ENCODE results near the gene CDK15.

CDK15 gene

DNA sequence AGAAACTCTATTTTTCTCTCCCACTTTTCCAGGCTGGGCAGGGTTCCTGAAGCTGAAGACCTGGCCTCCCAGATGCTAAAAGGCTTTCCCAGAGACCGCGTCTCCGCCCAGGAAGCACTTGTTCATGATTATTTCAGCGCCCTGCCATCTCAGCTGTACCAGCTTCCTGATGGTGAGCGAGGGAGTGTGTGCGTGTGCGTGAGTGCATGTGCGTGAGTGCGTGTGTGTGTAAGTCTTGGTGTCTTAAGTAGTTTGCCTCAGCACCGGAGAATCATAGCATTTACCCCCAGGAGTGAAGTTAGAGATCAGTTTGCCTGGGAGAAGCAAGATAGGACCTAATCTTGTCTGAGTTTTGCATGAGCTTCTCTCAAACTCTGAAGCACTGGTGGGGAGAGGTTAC lies 73.7 kb downstream of the CDK15 start:
- DNase-seq: no peak

GRCh38 chr2:201880579-201880978 lies 74.2 kb downstream of the CDK15 start:
- no peak for DNase-seq

- DNase-seq: no peak
Measured at GRCh38 chr2:201880993-201881611, 74.8 kb downstream of the CDK15 start.

- DNase-seq: no peak
Measured at GRCh38 chr2:201881741-201882140, 75.4 kb downstream of the CDK15 start.

DNA sequence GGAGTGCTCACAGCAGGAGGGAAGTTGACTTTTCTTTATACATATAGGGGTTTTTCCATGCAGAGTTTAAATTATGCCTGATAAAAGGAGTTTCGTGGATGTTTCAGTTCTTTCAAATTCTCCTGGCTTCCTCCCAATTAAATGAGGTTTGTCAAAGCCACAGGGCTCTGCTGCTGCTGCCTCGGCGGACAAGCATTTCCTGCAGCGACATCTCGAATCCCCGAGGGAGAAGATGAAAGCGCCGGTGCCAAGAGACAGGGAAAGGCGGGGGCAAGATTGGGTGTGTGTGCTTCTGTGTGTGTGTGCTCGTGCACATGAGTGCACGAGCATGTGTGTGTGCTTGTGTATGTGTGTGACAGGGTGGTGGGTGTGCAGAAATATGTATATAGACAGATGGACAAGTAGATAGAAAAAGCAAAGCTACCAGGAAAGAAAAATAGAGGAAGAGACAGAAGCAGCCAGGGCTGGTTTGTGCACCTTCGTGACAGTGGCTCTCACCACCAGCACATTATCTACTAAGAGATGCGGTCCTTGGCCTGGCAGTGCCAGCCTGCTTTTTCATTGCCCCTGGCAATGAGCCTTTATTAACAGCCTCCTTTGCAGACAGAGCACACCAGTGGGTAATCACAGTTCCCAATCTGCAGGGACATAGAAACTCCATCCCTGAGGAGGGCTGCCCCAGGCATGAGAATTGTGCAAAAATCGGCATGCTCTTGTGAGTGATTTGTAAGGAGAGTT lies 76.2 kb downstream of the CDK15 start:
- no peak for DNase-seq

- DNase-seq: no peak
Measured at GRCh38 chr2:201883606-201884369, 77.5 kb downstream of the CDK15 start.

- DNase-seq: no peak
Measured at GRCh38 chr2:201886504-201886903, 80.2 kb downstream of the CDK15 start.

GRCh38 chr2:201887773-201888425 lies 81.6 kb downstream of the CDK15 start:
- DNase-seq: no peak

- DNase-seq: no peak
Measured at GRCh38 chr2:201888426-201888800, 82.1 kb downstream of the CDK15 start.

DNA sequence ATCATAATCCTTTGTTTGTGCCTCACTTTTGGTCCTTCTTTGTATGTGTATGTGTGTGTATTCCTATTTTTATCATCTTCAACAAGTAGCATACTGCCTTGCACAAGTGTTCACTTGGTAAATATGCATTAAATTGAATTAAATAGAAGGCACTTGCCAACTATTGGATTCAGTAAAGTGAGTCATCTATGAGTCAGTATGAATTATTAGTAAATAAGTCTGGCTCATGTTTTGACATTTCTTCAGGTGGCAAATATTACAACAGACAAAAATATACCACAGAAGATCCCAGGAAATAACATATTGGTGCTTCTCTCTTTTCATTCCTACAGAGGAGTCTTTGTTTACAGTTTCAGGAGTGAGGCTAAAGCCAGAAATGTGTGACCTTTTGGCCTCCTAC lies 84.1 kb downstream of the CDK15 start:
- no peak for DNase-seq

DNA sequence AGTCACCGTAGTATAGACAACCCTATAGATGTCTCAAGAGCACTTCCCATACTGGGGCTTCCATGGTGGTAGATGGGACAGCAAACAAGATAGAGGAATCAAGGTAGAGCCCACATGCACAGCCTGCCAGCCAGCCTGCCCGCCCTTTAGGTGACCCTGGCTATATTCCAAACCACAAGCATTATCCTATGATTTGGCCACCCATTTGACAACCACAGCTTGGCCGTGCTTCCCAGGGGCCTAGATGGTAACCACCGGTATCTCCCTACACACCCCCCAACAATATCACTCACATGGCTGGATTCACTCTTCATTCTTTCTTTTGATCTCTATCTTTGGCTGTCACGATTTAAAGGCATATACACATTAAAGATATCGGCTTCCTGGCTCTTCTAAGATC lies 85.3 kb downstream of the CDK15 start:
- no peak for DNase-seq

- DNase-seq: no peak
Measured at GRCh38 chr2:201892516-201892915, 86.2 kb downstream of the CDK15 start.

- no peak for DNase-seq
Measured at GRCh38 chr2:201900362-201900761, 94.0 kb downstream of the CDK15 start.

GRCh38 chr2:201901786-201902185 lies 95.4 kb downstream of the CDK15 start:
- peak in 2 of 3 donors; percentile 31 to 65 for DNase-seq

DNA sequence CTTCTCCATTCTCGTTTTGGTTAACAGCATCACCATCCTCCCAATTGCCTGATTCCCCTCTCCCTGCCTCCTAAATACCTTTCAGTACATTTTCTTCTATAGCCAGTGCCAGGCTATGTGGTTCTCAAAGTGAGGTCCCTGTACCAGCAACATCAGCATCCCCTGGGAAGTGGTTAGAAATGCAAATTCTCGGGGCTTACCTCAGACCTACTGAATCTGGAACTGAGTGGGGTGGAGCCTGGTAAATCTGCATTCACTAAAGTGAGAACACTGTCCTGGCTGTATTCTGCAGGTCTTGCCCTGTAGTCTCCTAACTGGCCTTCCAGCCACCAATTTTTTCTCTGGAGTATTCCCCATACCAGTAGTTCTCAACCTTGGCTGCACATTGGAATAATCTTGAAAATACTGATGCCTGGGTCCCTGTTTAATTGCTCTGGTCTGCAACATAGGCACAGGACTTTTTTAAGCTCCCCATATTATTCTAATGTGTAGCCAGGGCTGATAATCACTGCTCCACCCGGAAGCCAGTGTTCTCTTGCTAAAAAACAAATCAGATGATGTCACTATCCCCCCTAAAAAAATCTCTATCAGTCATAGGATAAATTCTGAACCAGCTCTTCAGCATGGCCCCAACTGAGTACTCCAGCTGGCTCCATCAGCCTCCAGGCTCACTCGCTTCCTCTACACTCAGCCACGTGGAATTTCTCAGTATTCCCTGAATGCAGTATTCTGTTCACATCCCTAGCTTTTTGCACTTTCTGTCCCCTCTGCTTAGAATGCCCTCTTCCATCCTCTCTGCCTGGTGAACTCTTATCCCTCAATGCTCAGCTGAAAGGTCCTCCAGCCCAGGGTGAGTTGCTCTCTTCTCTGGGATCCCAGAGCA lies 98.4 kb downstream of the CDK15 start:
- DNase-seq: no peak

GRCh38 chr2:201906777-201907562 lies 100.6 kb downstream of the CDK15 start:
- DNase-seq: no peak

DNA sequence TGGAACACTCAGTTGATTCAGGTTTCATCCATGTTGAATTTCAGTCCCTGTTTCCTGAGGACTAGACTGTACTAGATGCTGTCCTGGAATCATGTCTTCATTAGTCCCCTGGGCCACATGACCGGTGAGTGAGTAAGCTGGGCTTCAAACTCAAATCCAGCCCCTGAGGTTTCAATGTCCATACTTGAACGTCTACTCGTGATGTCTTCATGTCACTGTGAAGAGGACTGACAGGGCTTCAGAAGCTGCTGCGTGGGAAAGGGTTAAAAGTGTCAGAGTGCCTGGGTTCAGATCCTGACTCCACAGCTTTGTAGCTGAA lies 101.2 kb downstream of the CDK15 start:
- DNase-seq: no peak

GRCh38 chr2:201908901-201909300 lies 102.6 kb downstream of the CDK15 start:
- no peak for DNase-seq

DNA sequence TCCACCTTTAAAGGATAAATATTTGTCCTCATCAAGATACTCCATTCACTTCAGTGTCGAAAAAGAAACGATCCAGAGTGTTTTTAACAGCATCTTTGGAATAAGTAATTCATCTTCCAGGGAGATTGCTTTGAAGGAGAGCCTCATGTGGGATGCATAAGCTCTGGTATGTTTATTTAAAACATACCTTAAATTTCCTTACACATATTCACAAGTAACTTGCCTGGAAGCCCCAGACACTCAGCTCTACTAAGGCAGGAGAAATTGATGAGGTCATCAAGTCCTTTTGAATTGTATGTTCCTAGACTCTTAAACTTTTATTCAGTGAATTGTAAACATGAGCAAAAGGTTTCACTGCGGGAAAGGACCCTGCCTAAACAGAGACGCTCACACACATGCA lies 103.0 kb downstream of the CDK15 start:
- no peak for DNase-seq

DNA sequence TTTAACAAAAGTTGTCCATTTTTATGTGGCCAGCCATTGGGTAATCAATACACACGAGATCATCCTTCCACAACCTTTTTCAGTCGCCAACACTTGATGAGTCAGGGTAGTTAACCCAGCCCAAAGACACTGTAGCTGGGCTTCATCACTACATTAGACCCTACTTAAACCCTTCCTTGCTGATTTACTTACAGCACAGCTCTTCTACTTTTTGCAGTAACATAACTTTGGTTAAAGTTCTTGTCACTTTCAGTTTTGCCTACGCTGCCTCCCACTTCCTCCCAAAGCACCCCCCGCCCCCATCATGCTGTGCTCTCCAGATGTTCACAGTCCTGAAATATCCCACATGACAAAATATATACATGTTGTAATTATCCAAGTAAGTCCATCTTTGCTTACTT lies 103.6 kb downstream of the CDK15 start:
- DNase-seq: peak; percentile 37 to 75 (median 55)

DNA sequence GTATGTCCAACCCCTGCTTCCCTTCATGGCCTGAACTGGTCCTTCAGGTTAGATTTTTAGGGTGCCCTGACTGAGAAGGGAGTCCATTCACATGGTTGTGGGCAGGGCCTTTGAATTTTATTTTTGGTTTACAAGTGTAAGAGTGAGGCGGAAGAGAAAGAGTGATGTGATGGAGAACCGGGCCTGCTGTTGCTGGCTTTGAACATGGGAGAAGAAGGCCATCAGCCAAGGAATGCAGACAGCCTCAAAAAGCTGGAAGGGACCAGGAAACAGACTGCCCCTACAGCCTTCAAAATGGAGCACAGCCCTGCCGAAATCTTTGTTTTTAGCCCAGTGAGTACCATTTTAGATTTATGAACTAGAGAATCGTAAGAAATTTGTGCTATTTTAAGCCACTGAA lies 105.0 kb downstream of the CDK15 start:
- no peak for DNase-seq

DNA sequence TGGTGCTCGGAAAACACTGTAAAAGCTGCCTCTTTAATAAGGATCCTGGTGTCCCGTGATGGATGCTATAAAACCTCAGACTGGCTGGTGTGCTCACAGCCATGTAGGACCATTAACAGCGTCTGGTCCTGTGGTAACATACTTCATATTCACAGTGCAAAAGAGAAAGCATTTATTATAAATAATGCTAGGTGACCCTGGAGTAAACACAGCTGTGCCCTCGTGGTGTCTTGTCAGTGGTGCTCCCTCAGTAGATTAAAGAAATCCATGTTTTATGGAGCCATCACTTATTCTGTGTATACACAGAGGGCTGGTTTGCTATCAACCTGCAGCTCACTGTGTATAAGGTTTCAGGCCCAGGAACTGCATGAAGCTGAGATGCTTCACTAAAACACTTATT lies 106.9 kb downstream of the CDK15 start:
- DNase-seq: no peak
